B cell (primary cell): ENCODE data around the gene ATP5ME. TPM values are rescaled to one million over a fixed set of nuclear protein-coding genes. Genes with fewer than 3 reads are reported as not detected.

Source experiments
- ATAC-seq: fragments of 200-7000 bp; cut with Tn5 transposase; one replicate; pipeline ENCODE4 v1.10.0; 2021; ENCODE audit warnings: low read depth, mild to moderate bottlenecking, moderate number of reproducible peaks, moderate library complexity
- CTCF ChIA-PET: fragments of 350-600 bp; sonication (Branson Sonifier 250); formaldehyde crosslinking; loops from one replicate; lab custom pipeline; 2021; ENCODE audit warnings: antibody characterized with exemption, inconsistent platforms; lab: Charles Lee
- POLR2A ChIA-PET: fragments of 350-600 bp; sonication (Branson Sonifier 250); formaldehyde crosslinking; loops from one replicate; lab custom pipeline; 2021; ENCODE audit warnings: antibody characterized with exemption; lab: Charles Lee
- DNase-seq: peaks from one replicate; pipeline ENCODE4 v3.0.0; 2013
- H2AFZ ChIP-seq: 2 replicates; pipeline ENCODE4 v1.6.1; 2012; ENCODE audit warnings: mild to moderate bottlenecking, low read depth, low read length; ENCODE audit not compliant: insufficient read depth, poor library complexity, severe bottlenecking
- H3K27ac ChIP-seq, 2 donors: 1 replicate in 1 of 2; 2 replicates in 1 of 2; pipeline ENCODE4 v1.5.1; 2012 to 2013; ENCODE audit warnings: low read length in 2 of 2, mild to moderate bottlenecking in 2 of 2, moderate library complexity in 1 of 2
- H3K27me3 ChIP-seq, 4 experiments: fragments of 200-600 bp in 1 of 4; sonication (generic) in 1 of 4; replicated peaks in 1 of 4; 1 replicate in 2 of 4; 2 replicates in 2 of 4; pipeline versions ENCODE4 v1.6.1 to v1.7.0; 2013 to 2016; ENCODE audit warnings: low read length in 3 of 4, mild to moderate bottlenecking in 2 of 4, mixed read lengths in 1 of 4, moderate library complexity in 1 of 4; ENCODE audit not compliant: insufficient read depth in 4 of 4, control insufficient read depth in 3 of 4; ENCODE audit errors: control extremely low read depth in 1 of 4
- H3K36me3 ChIP-seq, 2 experiments: replicated peaks in 1 of 2; 1 replicate in 1 of 2; 2 replicates in 1 of 2; pipeline versions ENCODE4 v1.6.1 to v1.7.1; 2013; ENCODE audit warnings: low read length in 1 of 2; ENCODE audit not compliant: insufficient read depth in 2 of 2, control insufficient read depth in 1 of 2; ENCODE audit errors: control extremely low read depth in 1 of 2, extremely low read depth in 1 of 2
- H3K4me1 ChIP-seq, 2 donors: fragments of 200-600 bp in 1 of 2; sonication (generic) in 1 of 2; 1 replicate in 1 of 2; 2 replicates in 1 of 2; pipeline versions ENCODE4 v1.5.1 to v1.6.1; 2013 to 2017; ENCODE audit warnings: low read length in 2 of 2; ENCODE audit not compliant: control insufficient read depth in 2 of 2, insufficient read depth in 2 of 2
- H3K4me2 ChIP-seq: replicated peaks from 2 replicates; pipeline ENCODE3; 2012; ENCODE audit warnings: mild to moderate bottlenecking, low read depth, low read length; ENCODE audit not compliant: poor library complexity, severe bottlenecking
- H3K4me3 ChIP-seq, 5 experiments: fragments of 200-600 bp in 1 of 5; sonication (generic) in 1 of 5; 1 replicate in 3 of 5; 2 replicates in 2 of 5; pipeline versions ENCODE4 v1.5.1 to v1.7.0; 2011 to 2016; ENCODE audit warnings: low read length in 4 of 5, mild to moderate bottlenecking in 4 of 5, low read depth in 2 of 5, control low read depth in 1 of 5, moderate library complexity in 1 of 5; ENCODE audit not compliant: insufficient read depth in 1 of 5; ENCODE audit errors: control extremely low read depth in 1 of 5, extremely low read depth in 1 of 5
- H3K79me2 ChIP-seq: fragments of 200-600 bp; sonication (generic); one replicate; pipeline ENCODE4 v1.6.0; 2016; ENCODE audit warnings: low read length; ENCODE audit not compliant: control insufficient read depth, insufficient read depth
- H3K9ac ChIP-seq: fragments of 200-600 bp; sonication (generic); 2 replicates; pipeline ENCODE4 v1.6.1; 2017; ENCODE audit warnings: mild to moderate bottlenecking, low read length, moderate library complexity
- H3K9me3 ChIP-seq, 3 donors: one replicate each; pipeline versions ENCODE4 v1.6.1 to v1.7.1; 2013; ENCODE audit warnings: low read length in 2 of 3; ENCODE audit not compliant: control insufficient read depth in 2 of 3, insufficient read depth in 1 of 3; ENCODE audit errors: control extremely low read depth in 1 of 3
- H4K20me1 ChIP-seq: 2 replicates; pipeline ENCODE4 v1.6.0; 2012; ENCODE audit warnings: mild to moderate bottlenecking, low read length; ENCODE audit not compliant: insufficient read depth, control insufficient read depth, poor library complexity, severe bottlenecking
- H3K27ac Mint-ChIP-seq: one replicate; pipeline ENCODE4 v1.8.0; 2021; ENCODE audit warnings: mixed read lengths
- H3K27me3 Mint-ChIP-seq: one replicate; pipeline ENCODE4 v1.8.0; 2021; ENCODE audit warnings: mixed read lengths
- H3K4me1 Mint-ChIP-seq: one replicate; pipeline ENCODE4 v1.8.0; 2021; ENCODE audit warnings: mixed read lengths
- H3K4me3 Mint-ChIP-seq: one replicate; pipeline ENCODE4 v1.8.0; 2021; ENCODE audit warnings: mixed read lengths
- H3K9me3 Mint-ChIP-seq: one replicate; pipeline ENCODE4 v1.8.0; 2022; ENCODE audit warnings: mixed read lengths; ENCODE audit not compliant: insufficient read depth
- CTCF ChIP-seq: fragments of 200-600 bp; IDR thresholded peaks from one replicate; pipeline ENCODE4 v1.8.0; 2022; ENCODE audit warnings: antibody characterized with exemption, mild to moderate bottlenecking
- EZH2 ChIP-seq: IDR thresholded peaks from 2 replicates; pipeline ENCODE4 v1.6.1; 2012; ENCODE audit warnings: borderline replicate concordance, low read depth, mild to moderate bottlenecking, moderate library complexity, low read length; ENCODE audit not compliant: insufficient read depth, poor library complexity, severe bottlenecking
- WGBS: methylation state at CpG from one replicate; pipeline ENCODE4 v1.1.5; 2013; ENCODE audit warnings: missing lambda C conversion rate; ENCODE audit not compliant: insufficient coverage; 5-methylcytosine and 5-hydroxymethylcytosine counted together
- intact Hi-C: fragments of 100-400 bp; cut with micrococcal nuclease; formaldehyde crosslinking; loops from one replicate; pipeline ENCODE4 v1.10.0; 2022
- polyA minus RNA-seq: library from RNA; depleted of rRNA, polyadenylated mRNA; stranded (reverse); fragments of >200 nt; gene quantifications from 2 replicates; pipeline ENCODE4 v1.2.3, GENCODE V29; 2012
- polyA plus RNA-seq: library from polyadenylated mRNA; depleted of rRNA; stranded (reverse); fragments of >200 nt; gene quantifications from 2 replicates; pipeline ENCODE4 v1.2.3, GENCODE V29; 2012
- total RNA-seq, 2 donors: library from RNA; stranded (reverse); fragments of 120-200 nt in 1 of 2; gene quantifications; 1 replicate in 1 of 2; 2 replicates in 1 of 2; pipeline versions ENCODE4 v1.2.3 to v1.2.4, GENCODE V29; 2013 to 2022

The ATP5ME gene
- total RNA-seq = 113 and 129 TPM in 2 replicates
- total RNA-seq (2013) = 256 TPM
- polyA plus RNA-seq = 80.6 and 153 TPM in 2 replicates
- polyA minus RNA-seq = 97.5 and 115 TPM in 2 replicates

GRCh38 chr4:674172-675035 is at the start of gene ATP5ME, which contains the start of gene MYL5:
ATP5ME (minus strand) TSS chr4:674276; CDS start chr4:674247, 29 bp downstream.
MYL5 (plus strand) TSS chr4:674542; CDS start chr4:678027, 3,485 bp downstream.
- Histone ChIP-seq H3K79me2 (peaks cover 22% of the 10 kb centered on the region), H3K27ac (peak within 1 kb of the TSS; percentile 92 to 97), H3K4me2 (peak within 1 kb of the TSS; percentile 99), H3K4me3 (peak within 1 kb of the TSS; percentile 44 to 99 (median 92)), H4K20me1 (peaks cover 4% of the 10 kb centered on the region), H3K27me3 (peaks cover 0 to 2% (median 0%) of the 10 kb centered on the region in 4 experiments), H3K9ac (peak within 1 kb of the TSS; percentile 98), H2AFZ (peak within 1 kb of the TSS; percentile 77), H3K4me1 (peaks cover 26 to 36% of the 10 kb centered on the region in 2 donors), H3K9me3 (no peaks in the 10 kb centered on the region), H3K36me3 (peaks cover 0 to 17% of the 10 kb centered on the region in 2 experiments)
- ChIA-PET CTCF (interaction anchor here (0.6 to 1.7 kb wide), 7 partner anchors 10 to 430 kb away, joined by 3 to 6 read pairs (median 5); partner anchors contain the start of gene IDUA), POLR2A (interaction anchor here (0.5 to 2.0 kb wide), 8 partner anchors 10 to 550 kb away, joined by 3 to 11 read pairs (median 4); partner anchors contain the start of genes ZNF141 and ZNF718)
- peak within 1 kb of the TSS; percentile 93 for H3K4me3 Mint-ChIP-seq
- ATAC-seq (peak; percentile 84), DNase-seq (peak; percentile 99)
- H3K9me3 Mint-ChIP-seq = no peaks in the 10 kb centered on the region
- under 1% methylated on average over 84 of the region's 84 CpGs for WGBS
- TF ChIP-seq CTCF = peak; percentile 86
- TF ChIP-seq EZH2 = no peak
- peaks cover 28% of the 10 kb centered on the region for H3K4me1 Mint-ChIP-seq
- no peaks in the 10 kb centered on the region for H3K27me3 Mint-ChIP-seq
- intact Hi-C loops = loop anchor here (1.0 to 10.0 kb wide), 4 partner anchors 11 to 610 kb away; partner anchors contain the start of genes MAEA and PCGF3
- peak within 1 kb of the TSS; percentile 92 for H3K27ac Mint-ChIP-seq
